Neuronal stem cell (in vitro differentiated cells): ENCODE results near the gene VOPP1.

ENCODE experiments used
- DNase-seq: peaks from one replicate; pipeline ENCODE4 v3.0.0-alpha.2; 2013; ENCODE audit warnings: low spot score
- H2AFZ ChIP-seq: one replicate; pipeline ENCODE4 v1.6.1; 2013; ENCODE audit warnings: mild to moderate bottlenecking, low read length, inconsistent platforms
- H2AK5ac ChIP-seq: 2 replicates; pipeline ENCODE4 v1.6.1; 2013; ENCODE audit warnings: low read depth, mild to moderate bottlenecking, inconsistent platforms, low read length, moderate library complexity, mixed read lengths
- H2BK120ac ChIP-seq: 2 replicates; pipeline ENCODE4 v1.6.1; 2013; ENCODE audit warnings: low read depth, mild to moderate bottlenecking, inconsistent platforms, low read length, moderate library complexity, mixed read lengths
- H2BK12ac ChIP-seq: one replicate; pipeline ENCODE4 v1.6.1; 2013; ENCODE audit warnings: low read length, inconsistent platforms
- H2BK15ac ChIP-seq: 2 replicates; pipeline ENCODE4 v1.6.1; 2013; ENCODE audit warnings: mild to moderate bottlenecking, low read length, inconsistent platforms, mixed read lengths
- H2BK5ac ChIP-seq: one replicate; pipeline ENCODE4 v1.6.1; 2013; ENCODE audit warnings: inconsistent platforms, mild to moderate bottlenecking, low read length, moderate library complexity
- H3K14ac ChIP-seq: one replicate; pipeline ENCODE4 v1.6.1; 2013; ENCODE audit warnings: low read length, inconsistent platforms
- H3K18ac ChIP-seq: 2 replicates; pipeline ENCODE4 v1.6.1; 2013; ENCODE audit warnings: low read length, inconsistent platforms
- H3K23ac ChIP-seq: 2 replicates; pipeline ENCODE4 v1.6.1; 2013; ENCODE audit warnings: low read depth, mild to moderate bottlenecking, mixed read lengths, low read length, inconsistent platforms; ENCODE audit not compliant: poor library complexity
- H3K27ac ChIP-seq: replicated peaks from 3 replicates; pipeline ENCODE4 v1.5.1; 2013; ENCODE audit warnings: low read length, inconsistent platforms
- H3K27me3 ChIP-seq, 3 experiments: 2 replicates each; pipeline ENCODE4 v1.6.1; 2013; ENCODE audit warnings: low read length in 3 of 3, mild to moderate bottlenecking in 2 of 3, inconsistent platforms in 1 of 3, low read depth in 1 of 3, mixed read lengths in 1 of 3, moderate library complexity in 1 of 3; ENCODE audit not compliant: control insufficient read depth in 3 of 3, insufficient read depth in 3 of 3
- H3K36me3 ChIP-seq, 2 donors: replicated peaks in 1 of 2; 2 replicates each; pipeline ENCODE4 v1.6.1; 2013; ENCODE audit warnings: low read length in 2 of 2; ENCODE audit not compliant: control insufficient read depth in 2 of 2, insufficient read depth in 2 of 2
- H3K4ac ChIP-seq: 2 replicates; pipeline ENCODE4 v1.6.1; 2013; ENCODE audit warnings: inconsistent platforms, mild to moderate bottlenecking, low read length, moderate library complexity
- H3K4me1 ChIP-seq, 2 donors: 1 replicate in 1 of 2; 2 replicates in 1 of 2; pipeline ENCODE4 v1.6.1; 2013; ENCODE audit warnings: low read length in 2 of 2, low read depth in 1 of 2; ENCODE audit not compliant: control insufficient read depth in 2 of 2, insufficient read depth in 1 of 2
- H3K4me2 ChIP-seq: one replicate; pipeline ENCODE4 v1.6.1; 2013; ENCODE audit warnings: mild to moderate bottlenecking, low read length, inconsistent platforms; ENCODE audit not compliant: insufficient read depth, poor library complexity, severe bottlenecking
- H3K4me3 ChIP-seq, 2 donors: 2 replicates each; pipeline ENCODE4 v1.5.1; 2013; ENCODE audit warnings: low read length in 2 of 2, mild to moderate bottlenecking in 2 of 2, inconsistent platforms in 1 of 2, moderate library complexity in 1 of 2
- H3K79me1 ChIP-seq: one replicate; pipeline ENCODE4 v1.6.1; 2013; ENCODE audit warnings: low read depth, mild to moderate bottlenecking, inconsistent platforms, low read length, moderate library complexity
- H3K9ac ChIP-seq: one replicate; pipeline ENCODE4 v1.6.1; 2013; ENCODE audit warnings: mild to moderate bottlenecking, low read depth, low read length, inconsistent platforms; ENCODE audit not compliant: poor library complexity
- H3K9me3 ChIP-seq, 2 donors: replicated peaks in 1 of 2; 2 replicates each; pipeline versions ENCODE3 to v1.6.1; 2013; ENCODE audit warnings: low read length in 2 of 2, mild to moderate bottlenecking in 2 of 2, inconsistent platforms in 1 of 2, low read depth in 1 of 2, mixed read lengths in 1 of 2, moderate library complexity in 1 of 2; ENCODE audit not compliant: control insufficient read depth in 2 of 2, insufficient read depth in 1 of 2
- H4K8ac ChIP-seq: one replicate; pipeline ENCODE4 v1.6.1; 2013; ENCODE audit warnings: low read depth, mild to moderate bottlenecking, inconsistent platforms, low read length, moderate library complexity
- H4K91ac ChIP-seq: one replicate; pipeline ENCODE4 v1.6.1; 2013; ENCODE audit warnings: low read length, low read depth, mild to moderate bottlenecking, inconsistent platforms; ENCODE audit not compliant: poor library complexity
- WGBS, 2 donors: extraction: QIAGEN DNeasy Blood & Tissue Kit; methylation state at CpG; one replicate each; pipeline ENCODE4 v1.1.7; 2013; ENCODE audit warnings: missing lambda C conversion rate in 2 of 2, mixed read lengths in 1 of 2; ENCODE audit not compliant: insufficient read length in 2 of 2, insufficient replicate concordance in 1 of 2; ENCODE audit errors: extremely low coverage in 2 of 2; 5-methylcytosine and 5-hydroxymethylcytosine counted together

VOPP1 gene

DNA sequence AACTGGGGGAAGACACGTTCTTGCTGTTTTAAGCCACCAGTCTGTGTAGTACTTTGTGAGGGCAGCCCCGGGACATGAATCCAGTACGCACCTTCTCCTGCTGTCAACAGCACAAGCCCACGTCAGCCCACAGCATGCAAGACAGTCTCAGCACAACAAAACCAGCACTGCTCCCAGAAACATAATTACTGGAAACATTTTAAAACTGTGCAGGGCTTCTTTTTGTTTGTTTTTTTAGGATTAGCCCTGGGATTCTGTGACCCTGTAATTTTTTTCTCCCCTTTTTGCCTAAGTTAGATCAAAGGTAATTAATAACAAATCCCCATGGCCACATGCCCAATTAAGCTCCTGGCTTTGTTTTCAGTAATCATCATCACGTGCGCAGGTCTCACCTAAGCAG, 87.5 kb downstream of the VOPP1 start:
- no peak overlapping the region for H2AK5ac ChIP-seq
- no peak overlapping the region for H2BK120ac ChIP-seq
- DNase-seq, result no peak
- no peak overlapping the region for H3K23ac ChIP-seq
- no peaks in the 10 kb centered on the region for H3K9me3 ChIP-seq
- H4K8ac ChIP-seq, result no peak overlapping the region
- no peak overlapping the region for H2BK5ac ChIP-seq
- WGBS, 2 donors, result no CpG with 5 or more reads among the region's 6 CpGs
- no peak overlapping the region for H2AFZ ChIP-seq
- no peak overlapping the region for H3K4me2 ChIP-seq
- H3K4ac ChIP-seq, result no peak overlapping the region
- H2BK12ac ChIP-seq, result no peak overlapping the region
- no peak overlapping the region for H3K14ac ChIP-seq
- peaks cover 8 to 59% of the 10 kb centered on the region in 2 donors for H3K36me3 ChIP-seq
- no peak overlapping the region for H3K18ac ChIP-seq
- H2BK15ac ChIP-seq, result no peak overlapping the region
- no peak overlapping the region for H3K27ac ChIP-seq
- H4K91ac ChIP-seq, result no peak overlapping the region
- H3K4me1 ChIP-seq, result peaks cover 3 to 8% of the 10 kb centered on the region in 2 donors
- no peaks in the 10 kb centered on the region for H3K27me3 ChIP-seq
- no peak overlapping the region for H3K4me3 ChIP-seq
- H3K79me1 ChIP-seq, result no peaks in the 10 kb centered on the region
- no peak overlapping the region for H3K9ac ChIP-seq

GRCh38 chr7:55484241-55484640, 88.1 kb downstream of the VOPP1 start:
- Histone ChIP-seq H3K4ac (no peak overlapping the region), H2BK120ac (no peak overlapping the region), H2BK5ac (no peak overlapping the region), H2BK12ac (no peak overlapping the region), H3K23ac (peak overlapping the region; percentile 44), H3K4me3 (no peak overlapping the region), H3K79me1 (no peaks in the 10 kb centered on the region), H3K9ac (no peak overlapping the region), H2BK15ac (no peak overlapping the region), H3K4me2 (no peak overlapping the region), H3K36me3 (peaks cover 5 to 53% of the 10 kb centered on the region in 2 donors), H3K18ac (no peak overlapping the region), H3K27ac (no peak overlapping the region), H3K27me3 (no peaks in the 10 kb centered on the region), H3K4me1 (peaks cover 3 to 8% of the 10 kb centered on the region in 2 donors), H3K14ac (no peak overlapping the region), H4K91ac (no peak overlapping the region), H2AFZ (no peak overlapping the region), H4K8ac (no peak overlapping the region), H3K9me3 (no peaks in the 10 kb centered on the region), H2AK5ac (no peak overlapping the region)
- no CpG with 5 or more reads among the region's 5 CpGs for WGBS, 2 donors
- DNase-seq, result no peak

GRCh38 chr7:55483046-55483445, 89.3 kb downstream of the VOPP1 start:
- H3K9me3 ChIP-seq, result no peaks in the 10 kb centered on the region
- no peak overlapping the region for H2AK5ac ChIP-seq
- no peaks in the 10 kb centered on the region for H3K79me1 ChIP-seq
- WGBS, 2 donors, result no CpG with 5 or more reads among the region's 6 CpGs
- H2BK5ac ChIP-seq, result no peak overlapping the region
- no peak overlapping the region for H3K23ac ChIP-seq
- H2AFZ ChIP-seq, result no peak overlapping the region
- no peak overlapping the region for H3K4ac ChIP-seq
- H2BK12ac ChIP-seq, result no peak overlapping the region
- H2BK15ac ChIP-seq, result no peak overlapping the region
- H3K9ac ChIP-seq, result no peak overlapping the region
- H3K4me2 ChIP-seq, result no peak overlapping the region
- no peak overlapping the region for H4K91ac ChIP-seq
- H2BK120ac ChIP-seq, result no peak overlapping the region
- H3K36me3 ChIP-seq, result peaks cover 0 to 41% of the 10 kb centered on the region in 2 donors
- H3K4me1 ChIP-seq, result peaks cover 3 to 10% of the 10 kb centered on the region in 2 donors
- no peak for DNase-seq
- H3K14ac ChIP-seq, result no peak overlapping the region
- H3K4me3 ChIP-seq, result no peak overlapping the region
- no peak overlapping the region for H3K27ac ChIP-seq
- no peak overlapping the region for H4K8ac ChIP-seq
- no peak overlapping the region for H3K18ac ChIP-seq
- no peaks in the 10 kb centered on the region for H3K27me3 ChIP-seq

DNA sequence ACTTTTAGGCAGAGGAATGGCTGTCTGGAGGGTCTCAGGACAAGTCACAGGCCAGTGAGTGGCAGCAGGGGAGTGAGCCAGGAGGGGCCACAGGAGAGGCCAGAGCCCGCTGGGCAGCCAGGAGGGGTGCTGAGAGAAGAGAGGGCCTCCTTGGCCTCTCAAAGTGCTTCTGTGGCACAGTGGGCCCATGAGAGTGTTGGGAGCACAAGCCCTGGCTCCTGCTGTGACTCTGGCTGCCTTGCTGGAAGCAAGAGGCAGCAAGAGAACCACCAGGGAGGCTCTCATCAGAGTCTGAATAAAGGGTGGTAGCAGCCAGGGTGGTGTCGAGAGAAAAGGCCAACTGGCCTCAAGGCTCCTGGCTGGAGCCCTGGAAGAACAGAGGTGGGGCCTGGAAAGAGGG, 91.1 kb downstream of the VOPP1 start:
- no peak overlapping the region for H4K8ac ChIP-seq
- peaks cover 0 to 14% of the 10 kb centered on the region in 2 donors for H3K4me1 ChIP-seq
- no peak for DNase-seq
- no peaks in the 10 kb centered on the region for H3K79me1 ChIP-seq
- H2BK120ac ChIP-seq, result no peak overlapping the region
- no peak overlapping the region for H2AK5ac ChIP-seq
- H3K4me3 ChIP-seq, result no peak overlapping the region
- H3K18ac ChIP-seq, result no peak overlapping the region
- peaks cover 0 to 28% of the 10 kb centered on the region in 2 donors for H3K36me3 ChIP-seq
- H3K14ac ChIP-seq, result no peak overlapping the region
- no peak overlapping the region for H2BK15ac ChIP-seq
- no peak overlapping the region for H3K4ac ChIP-seq
- H2BK12ac ChIP-seq, result no peak overlapping the region
- H3K9me3 ChIP-seq, result no peaks in the 10 kb centered on the region
- H3K9ac ChIP-seq, result no peak overlapping the region
- no peaks in the 10 kb centered on the region for H3K27me3 ChIP-seq
- no peak overlapping the region for H2AFZ ChIP-seq
- no peak overlapping the region for H3K4me2 ChIP-seq
- H3K27ac ChIP-seq, result no peak overlapping the region
- peak overlapping the region; percentile 69 for H3K23ac ChIP-seq
- no CpG with 5 or more reads among the region's 2 CpGs for WGBS, 2 donors
- H4K91ac ChIP-seq, result no peak overlapping the region
- H2BK5ac ChIP-seq, result no peak overlapping the region
